AG09309 (cell line): ENCODE results near the gene GNAL.
"Not testable (repeated sequence)": the region's sequence is repeated elsewhere in the genome, so short reads cannot be mapped to it uniquely, and the experiment has no call there.

Experiments
- DNase-seq: peaks from one replicate; pipeline ENCODE4 v3.0.0-alpha.2; 2010; ENCODE audit warnings: low read depth
- H3K4me3 ChIP-seq: 2 replicates; pipeline ENCODE4 v1.5.1; 2011; ENCODE audit warnings: mild to moderate bottlenecking, low read depth, low read length, moderate library complexity; ENCODE audit not compliant: control insufficient read depth
- TF ChIP-seq, protein P1 (sequence below): IDR thresholded peaks from 2 replicates; pipeline ENCODE4 v1.5.1; 2011; ENCODE audit warnings: mild to moderate bottlenecking, low read depth, low read length, inconsistent platforms; ENCODE audit not compliant: insufficient read depth, control insufficient read depth; ENCODE audit errors: missing control alignments

GNAL gene

DNA sequence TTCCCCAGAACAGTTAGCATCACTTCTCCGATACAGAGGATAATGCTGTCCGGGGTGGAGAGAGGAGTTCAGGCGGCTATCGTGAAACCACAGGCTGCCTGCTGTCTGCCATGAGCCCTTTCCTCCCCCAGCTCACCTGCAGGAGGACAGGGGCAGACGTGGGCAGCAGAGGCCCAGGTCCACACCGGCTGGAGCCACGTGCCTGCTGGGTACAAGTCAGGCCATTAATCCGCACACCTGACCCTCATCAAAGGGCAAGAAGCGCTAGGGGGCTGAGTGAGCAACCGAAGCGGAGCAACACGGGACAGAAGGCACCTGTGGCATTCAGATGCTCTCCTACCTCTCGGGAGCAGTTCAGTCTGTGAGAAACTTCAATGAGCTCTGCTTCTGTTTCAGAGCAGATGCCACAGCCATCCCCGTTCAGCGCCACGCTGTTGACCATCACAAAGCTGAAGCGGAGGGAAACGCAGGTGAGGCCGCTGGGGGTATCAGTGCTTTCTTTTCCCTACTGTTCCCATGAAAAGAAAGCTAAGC, 197.6 kb downstream of the GNAL start:
- TF ChIP-seq, protein P1, sequence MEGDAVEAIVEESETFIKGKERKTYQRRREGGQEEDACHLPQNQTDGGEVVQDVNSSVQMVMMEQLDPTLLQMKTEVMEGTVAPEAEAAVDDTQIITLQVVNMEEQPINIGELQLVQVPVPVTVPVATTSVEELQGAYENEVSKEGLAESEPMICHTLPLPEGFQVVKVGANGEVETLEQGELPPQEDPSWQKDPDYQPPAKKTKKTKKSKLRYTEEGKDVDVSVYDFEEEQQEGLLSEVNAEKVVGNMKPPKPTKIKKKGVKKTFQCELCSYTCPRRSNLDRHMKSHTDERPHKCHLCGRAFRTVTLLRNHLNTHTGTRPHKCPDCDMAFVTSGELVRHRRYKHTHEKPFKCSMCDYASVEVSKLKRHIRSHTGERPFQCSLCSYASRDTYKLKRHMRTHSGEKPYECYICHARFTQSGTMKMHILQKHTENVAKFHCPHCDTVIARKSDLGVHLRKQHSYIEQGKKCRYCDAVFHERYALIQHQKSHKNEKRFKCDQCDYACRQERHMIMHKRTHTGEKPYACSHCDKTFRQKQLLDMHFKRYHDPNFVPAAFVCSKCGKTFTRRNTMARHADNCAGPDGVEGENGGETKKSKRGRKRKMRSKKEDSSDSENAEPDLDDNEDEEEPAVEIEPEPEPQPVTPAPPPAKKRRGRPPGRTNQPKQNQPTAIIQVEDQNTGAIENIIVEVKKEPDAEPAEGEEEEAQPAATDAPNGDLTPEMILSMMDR = no peak
- DNase-seq = no peak
- H3K4me3 ChIP-seq = no peak overlapping the region

DNA sequence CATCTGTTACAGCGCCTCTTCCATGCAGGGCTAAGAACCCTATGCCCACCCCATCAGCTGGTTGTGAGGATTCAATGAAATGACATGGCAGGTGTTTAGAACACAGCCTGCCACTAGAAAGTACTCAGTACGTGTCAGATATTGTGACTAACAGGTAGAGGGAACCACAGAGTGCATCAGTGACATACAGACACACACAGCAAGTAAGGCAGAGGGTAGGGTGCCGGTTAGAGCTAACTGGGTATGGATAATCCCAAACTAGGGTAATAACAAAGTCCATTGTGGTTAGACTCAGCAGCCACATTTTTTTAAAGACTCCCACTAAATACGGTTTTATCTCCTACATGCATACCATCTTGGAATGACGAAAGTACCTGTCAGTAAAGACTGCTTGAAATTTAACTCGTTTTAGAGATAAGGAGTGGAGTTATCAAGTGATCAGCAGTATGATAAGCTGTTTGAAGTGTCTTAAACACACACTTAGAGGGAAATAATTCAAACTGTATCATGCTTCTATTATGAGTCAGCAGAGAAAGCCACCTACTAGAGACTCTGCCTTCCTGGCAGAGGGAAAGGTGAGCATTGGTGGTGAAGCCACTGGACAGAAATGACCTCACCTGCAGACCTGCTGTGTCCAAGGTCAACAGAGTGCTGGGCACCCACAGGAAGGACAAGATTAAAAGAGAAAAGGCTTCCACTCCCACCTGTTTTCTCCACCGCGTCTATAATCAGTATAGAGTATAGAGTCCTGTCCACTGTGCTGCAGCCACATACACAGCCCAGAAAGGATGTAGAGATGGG, 198.5 kb downstream of the GNAL start:
- H3K4me3 ChIP-seq = no peak overlapping the region
- DNase-seq = no peak
- TF ChIP-seq, protein P1 = no peak

DNA sequence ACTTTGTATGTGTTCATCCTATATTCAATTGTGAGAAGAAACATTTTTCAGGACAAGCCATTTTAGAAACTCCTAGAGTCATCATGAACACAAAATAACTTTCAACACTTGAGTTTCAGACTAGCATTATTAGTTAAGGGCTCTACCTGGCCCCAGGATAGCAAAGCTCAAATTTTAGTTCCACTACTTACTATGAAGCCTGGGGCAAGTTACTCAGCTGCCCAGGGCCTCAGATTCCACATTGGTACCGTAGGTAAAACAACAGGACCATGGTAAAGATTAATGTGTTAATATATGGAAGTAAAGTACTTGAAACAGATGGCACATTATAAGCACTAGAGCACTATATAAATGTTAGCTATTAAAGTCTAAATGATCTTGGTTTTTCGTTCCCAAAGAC, 199.7 kb downstream of the GNAL start:
- no peak for DNase-seq
- TF ChIP-seq, protein P1 = no peak
- H3K4me3 ChIP-seq = no peak overlapping the region

DNA sequence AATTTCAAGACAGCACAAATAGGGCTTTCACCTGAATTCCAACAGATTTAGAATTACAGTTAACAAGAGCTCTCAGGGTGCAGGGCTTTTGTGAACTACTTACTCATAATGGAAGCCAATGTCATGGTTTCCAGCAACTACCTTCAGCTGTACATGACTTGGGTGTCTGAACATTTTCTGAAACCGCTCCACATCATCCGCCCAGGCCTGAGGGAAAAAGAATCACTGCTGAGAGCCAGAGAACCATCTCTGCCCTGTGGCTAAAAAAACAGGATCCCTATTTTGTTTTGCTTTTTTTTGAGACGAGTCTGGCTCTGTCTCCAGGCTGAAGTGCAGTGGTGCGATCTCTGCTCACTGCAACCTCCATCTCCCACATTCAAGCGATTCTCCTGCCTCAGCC, 200.2 kb downstream of the GNAL start:
- no peak for DNase-seq
- no peak overlapping the region for H3K4me3 ChIP-seq
- TF ChIP-seq, protein P1 = no peak

DNA sequence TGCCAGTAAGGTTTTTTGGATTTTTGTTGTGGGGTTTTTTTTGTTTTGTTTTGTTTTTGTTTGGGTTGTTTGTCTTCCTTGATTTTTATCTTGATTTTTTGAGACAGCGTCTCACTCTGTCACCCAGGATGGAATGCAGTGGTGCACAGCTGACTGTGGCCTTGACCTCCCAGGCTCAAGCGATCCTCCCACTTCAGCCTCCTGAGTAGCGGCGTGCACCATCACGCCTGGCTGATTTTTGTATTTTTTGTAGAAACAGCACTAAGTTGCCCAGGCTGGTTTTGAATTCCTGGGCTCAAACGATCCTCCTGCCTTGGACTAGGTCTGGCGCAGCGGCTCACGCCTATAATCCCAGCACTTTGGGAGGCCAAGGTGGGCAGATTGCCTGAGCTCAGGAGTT, 202.7 kb downstream of the GNAL start:
- TF ChIP-seq, protein P1 = no peak
- DNase-seq = no peak
- H3K4me3 ChIP-seq = no peak overlapping the region

DNA sequence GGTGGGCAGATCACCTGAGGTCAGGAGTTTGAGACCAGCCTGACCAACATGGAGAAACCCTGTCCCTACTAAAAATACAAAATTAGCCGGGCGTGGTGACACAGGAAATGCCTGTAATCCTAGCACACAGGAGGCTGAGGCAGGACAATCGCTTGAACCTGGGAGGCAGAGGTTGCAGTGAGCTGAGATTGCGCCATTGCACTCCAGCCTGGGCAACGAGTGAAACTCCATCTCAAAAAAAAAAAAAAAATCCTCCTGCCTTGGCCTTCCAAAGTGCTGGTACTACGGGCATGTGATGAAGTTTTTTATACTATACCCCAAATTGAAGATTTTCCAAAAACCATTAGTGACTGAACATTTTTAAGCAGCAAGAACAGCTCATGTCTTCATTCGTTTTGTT, 203.4 kb downstream of the GNAL start:
- not testable (repeated sequence) for H3K4me3 ChIP-seq, DNase-seq

DNA sequence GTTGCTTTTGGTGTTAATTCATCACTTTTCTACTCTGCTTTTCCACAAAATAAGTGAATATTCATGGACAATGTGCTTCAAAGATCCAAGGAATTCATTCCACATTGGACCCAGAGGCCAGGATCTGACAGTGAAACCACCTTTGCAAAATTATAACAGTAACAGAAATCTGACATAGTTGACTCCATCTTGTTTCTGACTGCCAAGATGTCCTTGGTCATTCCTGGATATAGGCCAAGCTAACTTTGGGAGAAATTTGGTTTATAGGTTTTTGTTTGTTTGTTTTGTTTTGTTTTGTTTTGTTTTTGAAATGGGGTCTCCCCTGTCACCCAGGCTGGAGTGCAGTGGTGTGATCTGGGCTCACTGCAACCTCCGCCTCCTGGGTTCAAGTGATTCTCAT, 208.7 kb downstream of the GNAL start:
- TF ChIP-seq, protein P1 = no peak

More for the DNA sequence above, 208.7 kb downstream of the GNAL start:
- H3K4me3 ChIP-seq = no peak overlapping the region
- no peak for DNase-seq
